ENCODE data around the gene NSG2.
"Not testable (repeated sequence)": the region's sequence is repeated elsewhere in the genome, so short reads cannot be mapped to it uniquely, and the experiment has no call there.

GRCh38 chr5:174147012-174147411 is 101.5 kb downstream of the NSG2 start:
- TF ChIP-seq POLR2A, CTCF (IDR thresholded peaks at IDR 0.05): not testable (repeated sequence)
